IPS-NIHi7 (cell line): Measurements from ENCODE around the gene GOLGA6L7.
"Not testable (repeated sequence)": the region's sequence is repeated elsewhere in the genome, so short reads cannot be mapped to it uniquely, and the experiment has no call there.

ENCODE experiments used
- DNase-seq: peaks from one replicate; pipeline ENCODE4 v3.0.0; 2012; ENCODE audit warnings: mixed read lengths; ENCODE audit errors: extremely low spot score

GOLGA6L7 gene

DNA sequence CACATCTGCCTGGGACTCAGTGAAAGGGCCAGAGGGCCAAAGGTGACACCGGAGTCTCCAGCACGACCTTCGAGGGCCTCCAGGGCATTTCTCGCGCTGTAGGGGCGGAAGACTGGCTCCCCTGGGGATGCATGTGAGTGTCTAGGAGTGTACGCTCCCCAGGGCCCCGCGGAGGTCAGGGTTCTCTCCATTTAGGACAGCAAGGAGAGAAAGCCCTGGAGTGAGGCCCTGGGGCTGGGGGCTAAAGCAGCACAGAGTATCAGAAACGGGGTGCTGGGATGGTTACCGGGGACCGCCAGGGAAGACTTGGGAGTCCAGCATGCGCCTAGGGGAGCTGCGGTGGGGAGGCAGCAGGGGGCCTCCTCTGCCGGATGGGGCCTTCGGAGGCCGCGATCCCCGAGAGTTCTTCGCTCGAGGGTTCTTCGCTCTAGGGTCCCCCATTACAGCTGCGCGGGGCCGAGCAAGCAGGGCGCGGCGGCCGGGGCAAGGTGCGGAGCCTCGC, 36.7 kb upstream of the GOLGA6L7 start:
- DNase-seq: no peak

DNA sequence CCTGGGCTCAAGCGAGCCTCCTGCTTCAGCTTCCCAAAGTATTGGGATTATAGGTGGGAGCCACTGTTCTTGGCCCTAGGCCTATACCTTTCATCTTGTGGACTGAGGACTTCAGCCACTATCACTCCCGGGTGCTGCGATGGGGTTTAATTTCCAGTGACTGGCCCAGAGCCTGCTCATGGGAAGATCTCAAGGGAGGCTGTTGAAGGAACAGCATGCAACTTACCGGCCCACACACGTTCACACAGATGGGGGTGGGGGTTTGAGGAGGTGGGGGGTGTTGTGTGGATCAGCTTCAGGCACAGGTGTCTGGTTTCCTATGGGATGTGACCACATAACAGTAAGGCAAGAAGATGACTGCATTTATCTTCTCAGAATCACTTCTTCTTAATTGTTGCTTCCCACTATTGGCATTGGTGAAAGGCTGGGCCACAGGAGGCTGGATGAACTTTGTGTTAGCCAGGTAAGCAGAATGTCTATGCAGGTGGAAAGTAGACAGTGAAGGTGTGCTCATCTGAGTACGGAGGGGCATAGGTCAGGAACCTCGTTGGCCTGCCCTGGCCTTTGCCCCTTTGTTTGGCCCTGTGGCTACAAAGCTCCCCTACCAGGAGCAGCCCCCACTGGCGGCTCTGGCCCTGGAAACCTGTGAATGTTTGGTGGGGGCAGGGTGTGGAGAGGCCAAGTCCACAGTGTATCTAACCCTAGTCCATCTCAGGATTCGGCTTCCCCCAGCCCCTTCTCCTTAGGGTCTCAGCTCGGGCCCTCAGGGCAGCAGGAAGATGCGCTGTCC, 35.9 kb upstream of the GOLGA6L7 start:
- DNase-seq: no peak

DNA sequence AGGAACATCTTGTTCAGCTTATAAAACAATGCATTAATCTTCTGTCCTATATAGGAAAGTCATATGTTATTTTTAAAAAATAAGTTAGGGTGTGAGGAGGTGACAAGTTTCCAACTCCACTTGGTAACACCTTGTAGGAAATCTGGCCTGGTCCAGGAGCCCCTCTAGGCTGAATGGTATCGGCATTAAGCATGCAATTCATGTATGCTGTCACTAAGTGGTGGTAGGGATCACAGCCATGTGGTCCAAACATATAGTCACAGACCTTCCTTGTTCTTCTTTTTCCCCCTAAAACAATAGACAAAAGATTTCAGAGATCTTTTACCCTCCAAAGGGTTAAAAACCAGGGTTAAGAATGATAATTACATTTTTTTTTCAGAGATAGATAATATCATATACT, 33.2 kb upstream of the GOLGA6L7 start:
- DNase-seq: no peak

DNA sequence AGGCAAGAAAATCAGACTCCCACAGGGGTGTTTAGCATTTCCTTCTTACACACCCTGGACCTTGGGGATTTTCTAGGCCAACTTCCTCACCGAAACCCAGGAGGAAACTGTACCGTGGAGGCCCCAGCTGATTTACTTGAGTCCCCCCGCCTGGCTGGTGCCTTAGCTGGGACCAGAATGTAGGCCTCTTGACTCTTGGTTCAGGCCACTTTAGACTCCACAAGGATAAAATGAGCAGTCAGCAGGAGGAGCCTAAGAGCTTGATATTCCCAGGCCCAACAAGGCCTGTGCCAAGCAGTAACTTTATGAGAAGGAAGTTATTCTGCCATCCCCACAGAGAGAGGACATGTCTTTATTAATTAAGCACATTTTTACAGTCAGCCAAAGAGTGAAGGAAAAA, 32.7 kb upstream of the GOLGA6L7 start:
- DNase-seq: no peak

DNA sequence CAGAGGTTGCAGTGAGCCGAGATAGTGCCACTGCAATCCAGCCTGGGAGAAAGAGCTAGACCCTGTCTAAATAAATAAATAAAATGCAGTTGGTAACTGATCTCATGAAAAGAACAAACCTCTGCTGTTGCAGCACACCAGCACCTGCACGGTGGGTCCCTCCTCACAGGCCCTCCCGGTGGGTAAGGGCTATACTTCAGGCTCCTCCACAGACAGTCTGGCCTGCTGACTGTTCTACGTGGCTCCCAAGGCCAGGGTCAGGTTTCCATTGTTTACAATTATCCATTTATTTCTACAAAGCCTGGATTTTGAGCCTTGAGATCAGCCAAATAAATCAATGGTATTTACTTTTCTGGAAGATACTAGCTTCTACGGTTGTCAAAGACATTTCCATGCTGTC, 32.2 kb upstream of the GOLGA6L7 start:
- DNase-seq: no peak

DNA sequence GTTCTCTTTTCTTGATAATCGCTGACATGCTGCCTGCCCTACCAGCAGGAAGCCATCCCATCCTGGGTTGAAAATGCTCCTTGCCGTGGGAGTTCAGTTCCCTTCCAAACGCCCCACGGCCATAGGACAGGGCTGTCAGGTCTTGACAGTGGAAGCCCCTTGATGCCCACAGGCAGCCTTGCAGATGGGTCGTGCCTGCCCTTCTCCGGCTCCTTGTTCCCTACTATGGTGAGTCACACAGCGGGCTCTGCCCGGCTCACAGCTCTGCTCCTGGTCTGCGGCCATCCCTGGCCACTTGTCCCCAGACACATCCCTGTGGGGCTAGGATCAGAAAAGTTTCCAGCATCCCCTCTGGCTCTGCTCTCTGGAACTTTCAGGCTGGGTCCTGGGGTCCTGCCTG, 31.1 kb upstream of the GOLGA6L7 start:
- DNase-seq: no peak

DNA sequence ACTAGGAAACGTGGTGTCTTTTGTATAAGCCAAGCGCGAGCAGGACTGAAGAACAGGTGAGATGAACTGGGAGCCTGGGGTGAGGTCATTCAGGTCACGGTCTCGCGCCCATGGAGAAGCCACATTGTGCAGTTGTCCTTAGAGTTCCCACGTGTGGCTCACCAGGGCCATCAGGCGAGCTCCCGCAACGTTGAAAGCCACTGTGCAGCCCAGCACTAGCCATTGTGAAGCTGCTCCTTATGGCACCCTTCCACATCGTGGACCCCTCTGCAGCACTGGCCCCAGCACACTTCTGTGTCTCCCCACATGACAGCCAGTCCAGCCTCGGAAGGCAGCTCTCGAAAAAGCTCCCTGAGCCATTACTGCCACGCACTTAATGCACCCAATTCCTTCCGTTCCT, 29.8 kb upstream of the GOLGA6L7 start:
- DNase-seq: no peak

DNA sequence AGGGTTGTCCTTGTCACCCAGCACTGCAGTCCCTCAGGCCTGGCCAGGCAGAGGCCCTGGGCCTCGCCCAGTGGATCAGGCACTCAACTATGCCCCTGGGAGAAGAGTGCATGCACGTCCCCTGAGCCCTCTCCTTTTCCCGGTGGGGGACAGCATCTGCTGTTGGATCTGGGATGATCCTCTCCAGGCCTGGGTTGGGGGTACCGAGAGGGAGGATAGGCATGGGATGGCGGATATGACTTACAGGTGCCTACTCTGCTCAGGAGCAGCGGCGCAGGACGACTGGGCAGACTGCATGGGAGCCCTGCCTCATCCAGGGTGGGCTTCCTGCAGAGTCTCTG, 28.4 kb upstream of the GOLGA6L7 start:
- DNase-seq: no peak

DNA sequence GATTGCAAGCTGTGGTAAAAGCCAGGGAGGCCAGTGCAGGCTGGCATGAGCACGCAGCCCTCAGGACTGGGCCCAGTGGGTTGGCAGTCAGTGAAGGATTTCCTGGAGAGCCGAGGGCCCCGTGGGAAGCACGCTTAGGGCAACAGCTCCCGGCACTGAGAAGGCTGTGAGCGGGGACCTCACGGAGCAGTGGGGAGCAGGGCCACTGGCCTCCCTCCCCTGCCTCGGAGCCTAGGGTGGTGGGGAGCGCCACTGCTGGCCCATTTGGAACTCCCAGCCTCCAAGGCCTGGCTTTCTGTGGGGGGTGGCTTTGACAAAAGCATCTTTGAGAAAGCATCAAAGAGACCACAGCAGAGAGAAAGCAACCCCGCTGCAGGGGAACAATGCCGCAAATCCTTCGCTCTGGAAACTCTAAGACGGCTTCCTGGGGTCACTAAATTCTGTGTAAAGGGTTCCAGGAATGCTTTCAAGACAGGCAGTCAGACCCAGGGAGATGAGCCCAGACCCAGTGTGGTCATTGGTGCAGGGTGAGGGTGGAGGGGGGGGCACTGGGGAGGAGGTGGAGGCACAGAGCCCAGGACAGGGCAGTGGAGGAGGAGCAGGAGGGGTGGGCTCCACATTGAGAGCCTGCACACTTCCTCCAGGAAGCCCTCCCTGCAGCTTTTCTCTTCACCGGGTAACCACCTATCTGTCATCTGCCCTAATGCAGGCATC, 27.8 kb upstream of the GOLGA6L7 start:
- peak; percentile 60 for DNase-seq

DNA sequence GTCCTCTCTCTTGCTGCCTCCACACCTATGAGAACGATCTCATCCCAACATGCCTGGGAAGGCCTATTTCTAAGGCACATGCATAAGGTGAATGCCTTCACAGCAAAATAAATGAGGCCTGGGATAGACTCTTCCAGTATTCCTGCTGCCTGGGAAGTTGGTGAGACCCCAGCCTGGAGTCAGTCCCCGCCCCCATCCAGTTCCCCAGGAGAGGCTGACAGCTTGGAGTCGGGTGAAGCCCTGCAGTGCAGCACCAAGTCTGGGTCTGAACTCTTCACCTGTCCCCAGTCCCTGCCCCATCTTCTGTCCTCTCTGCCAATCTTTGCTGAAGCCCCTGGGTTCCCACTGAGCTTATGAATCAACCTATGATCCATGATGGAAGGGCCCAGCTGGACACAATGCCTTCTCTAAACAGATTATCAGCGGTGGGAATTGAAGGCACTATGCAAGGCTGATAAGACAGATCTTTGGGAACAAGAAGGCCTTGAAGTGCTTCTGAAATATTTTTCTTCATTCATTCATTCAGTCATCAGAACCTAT, 27.1 kb upstream of the GOLGA6L7 start:
- DNase-seq: no peak

DNA sequence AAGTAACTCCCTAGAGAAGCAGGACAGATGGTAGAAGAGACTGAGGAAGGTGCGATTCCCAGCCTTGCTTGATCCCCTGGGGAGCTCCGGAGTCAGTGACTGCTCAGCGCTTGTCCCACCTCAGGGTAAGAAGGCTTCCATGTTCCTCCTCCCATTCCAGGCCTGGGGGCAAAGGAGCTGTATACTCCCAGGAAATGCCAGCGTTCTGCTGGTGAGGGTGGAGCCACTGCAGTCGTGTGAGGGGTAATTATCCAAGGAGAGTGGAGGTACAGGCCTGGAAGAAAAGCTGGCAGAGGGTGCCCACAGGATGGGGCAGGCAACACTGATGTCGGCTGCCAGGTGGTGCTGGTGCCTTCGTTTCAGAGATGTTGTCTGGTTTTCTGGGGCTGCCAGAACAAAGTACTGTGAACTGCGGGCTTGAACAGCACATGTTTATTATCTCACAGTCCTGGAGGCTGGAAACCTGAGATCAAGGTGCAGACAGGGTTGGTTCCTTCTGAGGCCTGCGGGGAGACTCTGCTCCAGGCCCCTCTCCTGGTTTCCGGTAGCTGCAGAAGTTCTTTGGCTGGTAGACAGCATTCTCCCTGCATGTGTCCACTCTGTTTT, 25.2 kb upstream of the GOLGA6L7 start:
- DNase-seq: no peak

DNA sequence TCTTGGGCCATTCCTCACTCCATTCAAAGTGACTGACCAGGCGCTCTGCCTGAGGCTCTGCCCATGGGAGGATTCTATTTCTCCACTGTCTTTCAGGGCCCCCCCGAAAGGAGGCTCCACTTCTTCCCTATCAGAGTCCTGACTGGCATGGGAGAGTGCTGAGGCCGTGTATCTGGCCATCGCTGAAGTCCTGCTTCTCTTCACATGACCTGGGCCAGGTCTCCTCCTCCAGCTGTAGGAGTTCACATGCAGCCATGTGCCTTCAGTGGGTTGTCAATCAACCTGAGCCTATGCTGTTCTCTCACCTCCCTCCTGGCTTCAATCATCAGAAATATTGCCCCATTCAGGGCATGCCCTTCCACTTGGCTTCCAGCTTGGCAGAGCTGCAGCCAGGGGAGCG, 24.6 kb upstream of the GOLGA6L7 start:
- no peak for DNase-seq

DNA sequence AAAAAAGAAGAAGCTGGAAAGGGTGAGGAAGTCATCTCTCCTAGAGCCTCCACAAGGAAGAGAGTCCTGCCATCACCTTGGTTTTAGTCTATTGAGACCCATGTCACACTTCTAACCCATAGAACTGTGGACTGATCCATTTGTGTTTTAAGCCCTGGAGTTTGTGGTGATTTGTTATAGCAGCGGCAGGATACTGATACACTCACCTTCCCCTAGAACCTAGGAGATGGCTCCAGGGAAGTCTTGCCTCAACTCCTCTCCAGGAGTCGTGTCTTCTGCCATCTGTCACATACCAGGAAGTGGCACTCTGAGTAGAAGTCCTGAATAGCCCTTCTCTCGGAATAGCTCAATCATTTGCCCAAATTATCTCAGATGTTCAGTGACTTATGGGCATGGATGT, 22.7 kb upstream of the GOLGA6L7 start:
- no peak for DNase-seq

DNA sequence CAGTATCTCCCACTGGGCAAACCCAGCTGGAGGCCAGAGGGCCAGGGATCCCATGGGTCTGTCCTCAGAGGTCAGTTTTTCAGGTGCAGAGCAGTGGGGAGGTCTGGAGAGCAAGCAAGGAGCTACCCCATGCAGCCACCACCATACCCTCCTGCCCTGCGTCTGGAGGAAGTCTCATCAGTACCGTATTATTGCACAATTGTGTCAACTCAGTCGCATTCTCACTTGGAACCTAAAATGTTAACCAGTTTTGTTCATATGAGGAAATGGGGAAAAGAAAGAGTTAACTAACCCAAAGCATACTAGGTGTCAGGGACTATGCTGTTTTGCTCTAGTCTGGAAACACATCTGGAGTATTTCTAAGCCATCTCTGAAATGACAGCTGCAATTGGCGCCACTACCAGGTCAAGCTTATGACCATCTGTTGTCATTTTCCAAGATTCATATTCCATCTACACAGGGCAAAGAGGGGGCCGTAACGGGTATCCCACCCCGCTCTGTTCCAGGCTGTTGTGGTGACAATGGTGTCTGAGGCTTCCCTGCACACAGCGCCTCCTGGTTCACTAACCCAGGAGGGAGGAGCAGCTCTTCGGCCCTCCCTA, 20.4 kb upstream of the GOLGA6L7 start:
- no peak for DNase-seq

DNA sequence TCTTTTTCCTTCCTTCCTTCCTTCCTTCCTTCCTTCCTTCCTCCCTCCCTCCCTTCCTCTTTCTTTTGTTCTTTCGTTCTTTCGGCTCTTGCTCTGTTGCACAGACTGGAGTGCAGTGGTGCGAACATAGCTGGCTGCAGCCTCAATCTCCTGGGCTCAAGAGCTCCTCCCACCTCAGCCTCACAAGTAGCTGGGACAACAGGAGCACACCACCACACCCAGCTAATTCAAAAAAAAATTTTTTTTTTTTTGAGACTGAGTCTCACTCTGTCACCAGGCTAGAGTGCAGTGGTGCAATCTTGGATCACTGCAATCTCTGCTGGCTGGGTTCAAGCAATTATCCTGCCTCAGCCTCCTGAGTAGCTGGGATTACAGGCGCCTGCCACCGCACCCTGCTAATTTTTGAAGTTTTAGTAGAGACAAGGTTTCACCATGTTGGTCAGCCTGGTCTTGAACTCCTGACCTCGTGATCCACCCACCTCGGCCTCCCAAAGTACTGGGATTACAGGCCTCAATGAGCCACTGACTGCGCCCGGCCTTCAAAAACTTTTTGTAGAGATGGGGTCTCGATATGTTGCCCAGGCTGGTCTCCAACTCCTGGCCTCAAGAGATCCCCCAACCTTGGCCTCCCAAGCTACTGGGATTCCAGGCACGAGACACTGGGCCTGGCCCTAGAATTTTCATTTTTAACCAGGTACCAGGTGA, 13.3 kb upstream of the GOLGA6L7 start:
- not testable (repeated sequence) for DNase-seq

DNA sequence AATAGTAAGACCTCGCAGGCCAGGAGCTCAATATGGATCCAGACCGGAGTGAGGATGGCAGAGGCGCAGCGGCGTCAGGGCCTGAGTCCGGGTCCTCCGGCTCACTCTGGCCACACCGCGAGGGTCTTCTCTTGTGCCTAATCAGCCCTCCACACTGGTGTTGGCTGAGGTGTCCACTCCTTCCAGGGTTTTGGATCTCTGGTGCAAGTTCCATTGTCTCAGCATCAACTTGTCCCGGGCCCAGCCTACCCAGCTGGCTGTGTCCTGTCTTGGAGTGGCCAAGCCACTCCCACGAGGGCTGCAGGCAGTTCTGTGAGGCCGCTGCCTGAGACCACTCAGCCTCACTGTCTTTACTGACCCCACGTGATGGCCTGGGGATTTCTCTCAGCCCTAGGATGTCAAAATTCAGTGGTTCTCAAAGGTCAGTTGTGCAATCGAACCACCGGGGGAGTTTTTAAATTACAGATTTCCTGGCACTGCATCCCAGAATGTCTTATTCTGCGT, 12.6 kb upstream of the GOLGA6L7 start:
- no peak for DNase-seq

DNA sequence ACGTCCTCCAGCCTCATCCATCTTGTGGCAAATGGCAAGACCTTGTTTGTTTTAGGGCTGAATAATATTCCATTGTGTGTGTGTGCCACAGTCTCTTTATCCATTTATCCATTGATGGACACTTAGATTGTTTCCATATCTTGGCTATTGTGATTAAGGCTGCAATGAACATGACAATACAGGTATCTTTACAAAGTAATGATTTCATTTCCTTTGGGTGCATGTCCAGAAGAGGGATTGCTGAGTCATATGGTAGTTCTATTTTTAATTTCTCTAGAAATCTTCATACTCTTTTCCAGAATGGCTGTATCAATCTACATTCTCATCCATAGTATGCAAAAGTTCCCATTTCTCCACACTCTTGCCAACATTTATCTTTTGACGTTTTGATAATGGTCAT, 6.1 kb upstream of the GOLGA6L7 start:
- not testable (repeated sequence) for DNase-seq

DNA sequence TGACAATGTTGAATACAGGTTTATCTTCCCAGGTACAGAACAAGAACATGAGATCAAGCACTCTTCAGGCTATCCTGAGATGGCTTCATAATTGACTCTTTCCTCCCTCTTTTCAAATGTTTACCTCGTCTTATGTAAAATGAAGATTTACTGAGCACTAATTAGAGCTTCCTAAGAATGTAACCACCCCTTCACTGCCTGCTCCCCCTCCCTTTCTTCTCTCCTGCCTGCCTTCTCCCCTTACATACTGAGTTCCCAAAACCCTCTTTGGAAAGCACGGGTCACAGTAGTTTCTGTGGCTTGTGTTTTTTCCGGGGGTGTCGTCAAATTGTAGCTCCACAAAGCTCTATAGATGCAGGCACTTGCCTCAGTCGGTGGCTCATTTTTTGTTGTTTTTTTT, 5.2 kb upstream of the GOLGA6L7 start:
- not testable (repeated sequence) for DNase-seq

DNA sequence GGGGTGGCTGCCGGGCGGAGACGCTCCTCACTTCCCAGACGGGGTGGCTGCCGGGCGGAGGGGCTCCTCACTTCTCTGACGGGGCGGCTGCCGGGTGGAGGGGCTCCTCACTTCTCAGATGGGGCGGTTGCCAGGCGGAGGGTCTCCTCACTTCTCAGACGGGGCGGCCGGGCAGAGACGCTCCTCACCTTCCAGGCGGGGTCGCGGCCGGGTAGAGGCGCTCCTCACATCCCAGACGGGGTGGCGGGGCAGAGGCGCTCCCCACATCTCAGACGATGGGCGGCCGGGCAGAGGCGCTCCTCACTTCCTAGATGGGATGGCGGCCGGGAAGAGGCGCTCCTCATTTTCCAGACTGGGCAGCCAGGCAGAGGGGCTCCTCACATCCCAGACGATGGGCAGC, 1.3 kb upstream of the GOLGA6L7 start:
- not testable (repeated sequence) for DNase-seq

DNA sequence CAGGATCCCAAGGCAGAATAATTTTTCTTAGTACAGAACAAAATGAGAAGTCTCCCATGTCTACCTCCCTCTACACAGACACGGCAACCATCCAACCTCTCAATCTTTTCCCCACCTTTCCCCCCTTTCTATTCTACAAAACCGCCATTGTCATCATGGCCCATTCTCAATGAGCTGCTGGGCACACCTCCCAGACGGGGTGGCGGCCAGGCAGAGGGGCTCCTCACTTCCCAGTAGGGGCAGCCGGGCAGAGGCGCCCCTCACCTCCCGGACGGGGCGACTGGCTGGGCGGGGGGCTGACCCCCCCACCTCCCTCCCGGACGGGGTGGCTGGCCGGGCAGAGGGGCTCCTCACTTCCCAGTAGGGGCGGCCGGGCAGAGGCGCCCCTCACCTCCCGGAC, 827 bp upstream of the GOLGA6L7 start:
- DNase-seq: not testable (repeated sequence)

DNA sequence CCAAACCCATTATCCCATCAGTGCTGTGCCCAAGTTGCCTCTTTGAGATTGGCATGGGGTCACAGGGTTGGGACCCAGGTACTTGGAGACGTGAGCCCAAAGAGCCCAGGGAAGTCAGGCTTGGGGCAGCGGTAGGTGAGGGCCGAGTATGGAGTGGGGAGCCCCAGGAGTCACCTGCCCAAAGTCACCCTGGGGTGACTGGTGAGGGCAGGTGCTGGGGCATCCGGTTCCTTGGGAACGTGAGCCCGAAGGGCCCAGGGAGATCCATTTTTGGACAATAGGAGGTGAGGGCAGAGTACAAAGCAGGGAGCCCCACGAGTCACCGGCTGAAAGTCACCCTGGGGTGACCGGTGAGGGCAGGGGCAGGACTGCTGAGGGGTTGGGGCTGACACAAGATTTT, 485 bp downstream of the GOLGA6L7 start:
- DNase-seq: not testable (repeated sequence)
